Measurements from ENCODE around the gene TAX1BP1. TPM values are rescaled to one million over a fixed set of nuclear protein-coding genes. Genes with fewer than 3 reads are reported as not detected.
A peak's percentile ranks its signal among the peaks of the same experiment; 100 is the strongest.

Gene TAX1BP1
- total and polyA plus RNA-seq, 2 experiments from 2014 or later = 98.1 to 137 TPM

DNA sequence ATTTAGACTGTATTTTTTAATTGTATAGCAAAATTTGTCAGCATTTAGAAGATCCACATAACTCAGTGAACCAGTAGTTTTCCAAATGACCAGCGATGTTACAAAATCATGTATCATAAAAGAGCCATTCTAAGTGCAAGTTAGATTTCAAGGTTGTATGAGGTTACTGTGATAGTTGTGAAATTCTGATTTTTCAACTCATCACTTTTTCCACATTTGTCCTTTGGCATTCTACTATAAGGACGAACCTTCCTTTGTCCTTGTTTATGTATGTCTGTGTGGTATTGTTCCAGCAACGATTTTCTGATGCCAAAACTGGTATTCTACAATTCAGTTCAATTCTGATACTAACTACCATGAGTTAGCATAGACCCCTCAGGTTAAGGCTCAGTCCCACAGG, 64.2 kb downstream of the TAX1BP1 start:
- Histone ChIP-seq H3K27me3 (replicated peaks; ENCODE audit: insufficient read depth) (no peaks in the 10 kb centered on the region), H3F3A (ENCODE audit: insufficient read depth) (peaks cover 23% of the 10 kb centered on the region; the same call in 1 of the 2 replicates), H3K9me3 (ENCODE audit: low read depth) (no peaks in the 10 kb centered on the region), H3K4me3 (no peak overlapping the region), H3K4me2 (ENCODE audit: unreplicated experiment) (no peak overlapping the region), H3K36me3 (ENCODE audit: low read depth) (no peaks in the 10 kb centered on the region), H3K79me2 (ENCODE audit: insufficient read depth) (peaks cover 14% of the 10 kb centered on the region), H3K27ac (peak overlapping the region; percentile 21), H3K9ac (no peak overlapping the region), H3K9me2 (ENCODE audit: insufficient read depth) (no peaks in the 10 kb centered on the region), H3K4me1 (ENCODE audit: insufficient read depth) (peaks cover 25% of the 10 kb centered on the region), H2AFZ (no peak overlapping the region), H4K20me1 (ENCODE audit: insufficient read depth) (no peaks in the 10 kb centered on the region)
- in situ Hi-C loops (cut with MboI) = no loop called here
- peak; percentile 43 for DNase-seq
- no peak for TF ChIP-seq EZH2 (IDR thresholded peaks at IDR 0.05; ENCODE audit: insufficient read depth, poor library complexity, severe bottlenecking)
- TF ChIP-seq EZH2phosphoT487 (IDR thresholded peaks at IDR 0.05; ENCODE audit: insufficient read depth, low read depth) = no peak
- 48 to 49% methylated on average over 3 of the region's 3 CpGs for WGBS, 2 experiments (ENCODE audit: low coverage in 1 of 2, low lambda C conversion rate in 2 of 2, missing lambda C conversion rate in 2 of 2)

DNA sequence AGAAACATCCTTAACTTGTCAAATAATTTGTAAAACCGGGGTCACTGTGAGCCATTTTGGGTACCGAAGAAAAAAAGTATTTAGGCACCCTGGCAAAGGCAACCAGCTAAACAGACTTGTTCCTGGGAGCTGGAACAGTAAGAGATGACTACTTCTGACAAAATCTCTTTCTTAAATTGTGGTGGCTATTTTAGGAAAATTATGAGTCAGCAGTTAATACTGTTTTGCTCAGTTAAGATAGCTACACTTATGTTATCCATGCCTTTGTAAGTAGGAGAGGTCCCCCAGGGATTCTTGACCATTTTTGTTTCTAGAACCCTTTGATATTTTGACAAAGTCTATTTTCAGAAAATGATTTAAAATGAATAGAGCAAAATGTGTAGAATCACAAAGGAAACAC, 68.7 kb downstream of the TAX1BP1 start:
- Histone ChIP-seq H4K20me1 (ENCODE audit: insufficient read depth) (no peaks in the 10 kb centered on the region), H3K27me3 (replicated peaks; ENCODE audit: insufficient read depth) (no peaks in the 10 kb centered on the region), H3K4me2 (ENCODE audit: unreplicated experiment) (peak overlapping the region; percentile 64), H3K4me1 (ENCODE audit: insufficient read depth) (peaks cover 20% of the 10 kb centered on the region), H3K79me2 (ENCODE audit: insufficient read depth) (peaks cover 52% of the 10 kb centered on the region), H3K36me3 (ENCODE audit: low read depth) (no peaks in the 10 kb centered on the region; the same call in 1 of the 2 replicates), H3F3A (ENCODE audit: insufficient read depth) (peaks cover 11% of the 10 kb centered on the region; the same call in 1 of the 2 replicates), H3K9ac (peak overlapping the region; percentile 46), H3K4me3 (peak overlapping the region; percentile 39; the same call in 1 of the 2 replicates), H2AFZ (no peak overlapping the region; the same call in 1 of the 2 replicates), H3K9me3 (ENCODE audit: low read depth) (no peaks in the 10 kb centered on the region), H3K27ac (peak overlapping the region; percentile 76), H3K9me2 (ENCODE audit: insufficient read depth) (no peaks in the 10 kb centered on the region)
- 31 to 36% methylated on average over 2 of the region's 2 CpGs for WGBS, 2 experiments (ENCODE audit: low coverage in 1 of 2, low lambda C conversion rate in 2 of 2, missing lambda C conversion rate in 2 of 2)
- in situ Hi-C loops (cut with MboI) = no loop called here
- TF ChIP-seq EZH2 (IDR thresholded peaks at IDR 0.05; ENCODE audit: insufficient read depth, poor library complexity, severe bottlenecking) = no peak
- TF ChIP-seq EZH2phosphoT487 (IDR thresholded peaks at IDR 0.05; ENCODE audit: insufficient read depth, low read depth) = no peak
- DNase-seq = peak; percentile 86

GRCh38 chr7:27810186-27810585, 70.2 kb downstream of the TAX1BP1 start:
- Histone ChIP-seq H3F3A (ENCODE audit: insufficient read depth) (peaks cover 11% of the 10 kb centered on the region; the same call in 1 of the 2 replicates), H3K4me1 (ENCODE audit: insufficient read depth) (peaks cover 20% of the 10 kb centered on the region), H3K79me2 (ENCODE audit: insufficient read depth) (peaks cover 57% of the 10 kb centered on the region), H3K36me3 (ENCODE audit: low read depth) (no peaks in the 10 kb centered on the region; the same call in 1 of the 2 replicates), H3K9ac (no peak overlapping the region), H3K4me3 (no peak overlapping the region), H3K4me2 (ENCODE audit: unreplicated experiment) (no peak overlapping the region), H3K9me2 (ENCODE audit: insufficient read depth) (no peaks in the 10 kb centered on the region), H3K27me3 (replicated peaks; ENCODE audit: insufficient read depth) (no peaks in the 10 kb centered on the region), H3K27ac (no peak overlapping the region), H4K20me1 (ENCODE audit: insufficient read depth) (no peaks in the 10 kb centered on the region), H2AFZ (no peak overlapping the region), H3K9me3 (ENCODE audit: low read depth) (no peaks in the 10 kb centered on the region)
- no peak for TF ChIP-seq EZH2phosphoT487 (IDR thresholded peaks at IDR 0.05; ENCODE audit: insufficient read depth, low read depth)
- in situ Hi-C loops (cut with MboI) = no loop called here
- DNase-seq = no peak
- 89 to 90% methylated on average over 4 of the region's 4 CpGs for WGBS, 2 experiments (ENCODE audit: low coverage in 1 of 2, low lambda C conversion rate in 2 of 2, missing lambda C conversion rate in 2 of 2)

- no peaks in the 10 kb centered on the region for H3K9me3 ChIP-seq (ENCODE audit: low read depth)
- WGBS, 2 experiments (ENCODE audit: low coverage in 1 of 2, low lambda C conversion rate in 2 of 2, missing lambda C conversion rate in 2 of 2) = 98 to 100% methylated on average over 2 of the region's 2 CpGs
- peaks cover 19% of the 10 kb centered on the region for H3K36me3 ChIP-seq (ENCODE audit: low read depth)
- peaks cover 8% of the 10 kb centered on the region; the same call in 1 of the 2 replicates for H3F3A ChIP-seq (ENCODE audit: insufficient read depth)
- H2AFZ ChIP-seq = no peak overlapping the region
- H3K27ac ChIP-seq = no peak overlapping the region
- peaks cover 19% of the 10 kb centered on the region for H3K4me1 ChIP-seq (ENCODE audit: insufficient read depth)
- no peak overlapping the region for H3K4me2 ChIP-seq (ENCODE audit: unreplicated experiment)
- peaks cover 43% of the 10 kb centered on the region for H3K79me2 ChIP-seq (ENCODE audit: insufficient read depth)
- no peak overlapping the region for H3K4me3 ChIP-seq
- no peaks in the 10 kb centered on the region for H4K20me1 ChIP-seq (ENCODE audit: insufficient read depth)
- no peak overlapping the region for H3K9ac ChIP-seq
- in situ Hi-C loops (cut with MboI) = no loop called here
- no peaks in the 10 kb centered on the region for H3K9me2 ChIP-seq (ENCODE audit: insufficient read depth)
- DNase-seq = no peak
- H3K27me3 ChIP-seq (replicated peaks; ENCODE audit: insufficient read depth) = no peaks in the 10 kb centered on the region
- TF ChIP-seq EZH2phosphoT487 (IDR thresholded peaks at IDR 0.05; ENCODE audit: insufficient read depth, low read depth) (no peak), EZH2 (IDR thresholded peaks at IDR 0.05; ENCODE audit: insufficient read depth, poor library complexity, severe bottlenecking) (no peak)
Observed at GRCh38 chr7:27812706-27813105, 72.7 kb downstream of the TAX1BP1 start.

GRCh38 chr7:27822245-27822644, 82.3 kb downstream of the TAX1BP1 start:
- H4K20me1 ChIP-seq (ENCODE audit: insufficient read depth) = no peaks in the 10 kb centered on the region
- no peak overlapping the region for H3K9ac ChIP-seq
- H3K27ac ChIP-seq = no peak overlapping the region
- H3K79me2 ChIP-seq (ENCODE audit: insufficient read depth) = no peaks in the 10 kb centered on the region
- H3K9me3 ChIP-seq (ENCODE audit: low read depth) = no peaks in the 10 kb centered on the region
- H3K4me1 ChIP-seq (ENCODE audit: insufficient read depth) = no peaks in the 10 kb centered on the region
- in situ Hi-C loops (cut with MboI) = no loop called here
- no peaks in the 10 kb centered on the region for H3F3A ChIP-seq (ENCODE audit: insufficient read depth)
- no peak for DNase-seq
- H3K4me2 ChIP-seq (ENCODE audit: unreplicated experiment) = no peak overlapping the region
- H3K36me3 ChIP-seq (ENCODE audit: low read depth) = peaks cover 25% of the 10 kb centered on the region; the same call in 1 of the 2 replicates
- no peaks in the 10 kb centered on the region for H3K27me3 ChIP-seq (replicated peaks; ENCODE audit: insufficient read depth)
- no peak overlapping the region for H2AFZ ChIP-seq
- WGBS, 2 experiments (ENCODE audit: low coverage in 1 of 2, low lambda C conversion rate in 2 of 2, missing lambda C conversion rate in 2 of 2) = 75 to 80% methylated on average over 2 of the region's 2 CpGs
- H3K4me3 ChIP-seq = no peak overlapping the region
- TF ChIP-seq EZH2 (IDR thresholded peaks at IDR 0.05; ENCODE audit: insufficient read depth, poor library complexity, severe bottlenecking) = no peak
- TF ChIP-seq EZH2phosphoT487 (IDR thresholded peaks at IDR 0.05; ENCODE audit: insufficient read depth, low read depth) = no peak
- no peaks in the 10 kb centered on the region for H3K9me2 ChIP-seq (ENCODE audit: insufficient read depth)

Measured in GM23248 (cell line).